Measurements from ENCODE around the gene SGSM1. TPM values are rescaled to one million over a fixed set of nuclear protein-coding genes. Genes with fewer than 3 reads are reported as not detected.

Gene SGSM1
- total and polyA plus RNA-seq, 10 of the 15 experiments (the other 5 are each of a cell fraction or from before 2014, with no cell fraction given), result not detected

- TF ChIP-seq CTCF (IDR thresholded peaks at IDR 0.05 in 2 of 3, conservative IDR thresholded peaks at IDR 0.05 in 1 of 3; ENCODE audit: control insufficient read depth in 2 of 3, extremely low read depth in 1 of 3, insufficient read depth in 1 of 3, low read depth in 3 of 3, low read length in 3 of 3), result no peak
- TF ChIP-seq TARDBP (IDR thresholded peaks at IDR 0.05; ENCODE audit: borderline replicate concordance), result no peak
- TF ChIP-seq ASH2L (IDR thresholded peaks at IDR 0.05; ENCODE audit: borderline replicate concordance, low read depth), result no peak
- no peak for TF ChIP-seq SP1 (IDR thresholded peaks at IDR 0.05; ENCODE audit: low read depth, low read length)
- TF ChIP-seq SIX5 (IDR thresholded peaks at IDR 0.05; ENCODE audit: low read depth, low read length, severe bottlenecking), result no peak
Observed at GRCh38 chr22:24945430-24945829, 139.4 kb downstream of the SGSM1 start (continued).

- H3K27me3 ChIP-seq (replicated peaks in 1 of 2; ENCODE audit: control insufficient read depth in 2 of 2, insufficient read depth in 2 of 2, low read length in 1 of 2), result no peaks in the 10 kb centered on the region; a peak in 1 of 4 replicates
- H3K27ac ChIP-seq (ENCODE audit: control insufficient read depth, insufficient read depth), result no peak overlapping the region
- ChIA-PET SMC1A (ENCODE audit: uncharacterized antibody, unreplicated experiment) (no interaction called here), CTCF (interaction anchor here (0.6 to 1.4 kb wide), 2 partner anchors 79 to 102 kb away, joined by 3 to 4 read pairs; no protein-coding TSS in a partner anchor), POLR2A (no interaction called here), RAD21 (ENCODE audit: unreplicated experiment) (interaction anchor here (0.7 kb wide), 1 partner anchor 290 kb away, joined by 3 read pairs; no protein-coding TSS in a partner anchor)
- H3K4me1 ChIP-seq (ENCODE audit: control insufficient read depth, insufficient read depth, low read length), result no peaks in the 10 kb centered on the region
- no peak overlapping the region for H3K4me2 ChIP-seq (ENCODE audit: control insufficient read depth, insufficient read depth)
- DNase-seq (ENCODE audit: low read depth, low spot score) (no peak), FAIRE-seq (no peak), ATAC-seq (no peak)
- H2AFZ ChIP-seq (ENCODE audit: control insufficient read depth, low read depth, low read length), result no peak overlapping the region
- intact Hi-C loops (cut with micrococcal nuclease; ENCODE audit: unreplicated experiment) (no loop called here), in situ Hi-C loops (cut with MboI) (loop anchor here (5.0 kb wide), 1 partner anchor 110 kb away; no protein-coding TSS in a partner anchor)
- H3K4me3 ChIP-seq, result no peak overlapping the region
- H3K36me3 ChIP-seq (ENCODE audit: control insufficient read depth in 2 of 2, insufficient read depth in 2 of 2, low read length in 1 of 2), result no peaks in the 10 kb centered on the region
- 34% methylated on average over 6 of the region's 7 CpGs for WGBS (ENCODE audit: insufficient coverage, insufficient replicate concordance, low lambda C conversion rate, missing lambda C conversion rate)
- no TSS peak for BruUV-seq (replicated peaks)
- no peak overlapping the region for H3K9ac ChIP-seq (ENCODE audit: control insufficient read depth, insufficient read depth, low read length)
- no peaks in the 10 kb centered on the region for H4K20me1 ChIP-seq (ENCODE audit: control insufficient read depth, insufficient read depth)
- H3K9me3 ChIP-seq (replicated peaks; ENCODE audit: control insufficient read depth, insufficient read depth, low read length), result no peaks in the 10 kb centered on the region
- no peaks in the 10 kb centered on the region for H3K79me2 ChIP-seq (ENCODE audit: control insufficient read depth, insufficient read depth, low read length)
- TF ChIP-seq BMI1 (IDR thresholded peaks at IDR 0.05; ENCODE audit: borderline replicate concordance), result no peak
- TF ChIP-seq FOS (IDR thresholded peaks at IDR 0.05; ENCODE audit: borderline replicate concordance, extremely low read depth, insufficient read length), result no peak
- no peak for TF ChIP-seq PKNOX1 (IDR thresholded peaks at IDR 0.05)
- TF ChIP-seq CREM (IDR thresholded peaks at IDR 0.05; ENCODE audit: low read depth), result no peak
- no peak for TF ChIP-seq TCF7 (IDR thresholded peaks at IDR 0.05; ENCODE audit: borderline replicate concordance)
- no peak for TF ChIP-seq ZNF592 (IDR thresholded peaks at IDR 0.05)
- no peak for TF ChIP-seq CEBPZ (IDR thresholded peaks at IDR 0.05; ENCODE audit: low read depth, low read length)
- no peak for TF ChIP-seq BACH1 (IDR thresholded peaks at IDR 0.05; ENCODE audit: borderline replicate concordance)
Observed at GRCh38 chr22:24947383-24947782, 141.4 kb downstream of the SGSM1 start.

All from GM12878 (cell line).